ENCODE results near the gene TMSB10.

DNA sequence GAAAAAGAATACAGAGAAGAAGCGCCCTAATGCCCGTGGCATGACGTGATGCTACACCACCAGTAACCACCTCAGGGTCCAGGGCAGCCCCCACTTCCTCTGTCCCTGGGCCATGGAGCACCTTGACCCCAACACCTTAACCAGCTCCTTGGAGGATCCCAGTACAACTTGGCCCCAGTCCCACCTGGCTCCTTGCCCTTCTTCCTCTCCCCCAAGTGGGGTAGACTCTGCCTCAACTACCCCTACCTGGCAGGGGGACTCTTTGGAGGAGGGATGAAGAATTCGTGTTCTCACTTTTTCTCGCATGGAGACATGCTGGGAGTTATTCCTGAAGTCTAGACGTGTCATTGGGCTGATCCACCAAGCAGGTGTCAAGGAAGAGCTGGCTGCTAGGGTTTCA, 43.5 kb upstream of the TMSB10 start:
- TF ChIP-seq CTCF (IDR thresholded peaks at IDR 0.05; ENCODE audit: low read depth, low read length, missing input control) (no peak), REST (IDR thresholded peaks at IDR 0.05) (no peak), SP1 (IDR thresholded peaks at IDR 0.05) (no peak), ATF3 (IDR thresholded peaks at IDR 0.05) (no peak), TAF1 (conservative IDR thresholded peaks at IDR 0.05) (no peak), JUND (IDR thresholded peaks at IDR 0.05) (no peak), MAX (IDR thresholded peaks at IDR 0.05) (no peak), FOXA1 (IDR thresholded peaks at IDR 0.05) (no peak), ZBTB33 (IDR thresholded peaks at IDR 0.05) (no peak), GABPA (IDR thresholded peaks at IDR 0.05 in 1 of 2, conservative IDR thresholded peaks at IDR 0.05 in 1 of 2) (no peak), EGR1 (IDR thresholded peaks at IDR 0.05; ENCODE audit: low read depth in 2 of 2) (no peak), RAD21 (IDR thresholded peaks at IDR 0.05) (no peak), YY1 (IDR thresholded peaks at IDR 0.05) (no peak), RXRA (IDR thresholded peaks at IDR 0.05) (no peak)

All from liver (tissue), 3 donors.